Vagina (tissue), 2 donors: ENCODE results near the gene CDC25A.

Source experiments
- POLR2A ChIP-seq, 2 donors: fragments of 450-650 bp; IDR thresholded peaks; one replicate each; pipeline ENCODE4 v1.6.1; 2017; ENCODE audit warnings: antibody characterized with exemption in 2 of 2, mild to moderate bottlenecking in 2 of 2, moderate library complexity in 2 of 2
- POLR2AphosphoS5 ChIP-seq, 2 donors: sonication (generic); formaldehyde crosslinking; IDR thresholded peaks; one replicate each; pipeline ENCODE4 v1.9.0; 2017; ENCODE audit warnings: antibody characterized with exemption in 2 of 2, mild to moderate bottlenecking in 2 of 2, low read depth in 1 of 2; ENCODE audit not compliant: insufficient read depth in 1 of 2
- TF ChIP-seq, protein P1 (sequence below), 3 experiments: fragments of 450-650 bp in 2 of 3; fragments of 200-600 bp in 1 of 3; sonication (generic) in 1 of 3; IDR thresholded peaks; one replicate each; pipeline ENCODE4 v1.5.1; 2017 to 2019; ENCODE audit warnings: antibody characterized with exemption in 3 of 3, mild to moderate bottlenecking in 2 of 3, moderate library complexity in 2 of 3

DNA sequence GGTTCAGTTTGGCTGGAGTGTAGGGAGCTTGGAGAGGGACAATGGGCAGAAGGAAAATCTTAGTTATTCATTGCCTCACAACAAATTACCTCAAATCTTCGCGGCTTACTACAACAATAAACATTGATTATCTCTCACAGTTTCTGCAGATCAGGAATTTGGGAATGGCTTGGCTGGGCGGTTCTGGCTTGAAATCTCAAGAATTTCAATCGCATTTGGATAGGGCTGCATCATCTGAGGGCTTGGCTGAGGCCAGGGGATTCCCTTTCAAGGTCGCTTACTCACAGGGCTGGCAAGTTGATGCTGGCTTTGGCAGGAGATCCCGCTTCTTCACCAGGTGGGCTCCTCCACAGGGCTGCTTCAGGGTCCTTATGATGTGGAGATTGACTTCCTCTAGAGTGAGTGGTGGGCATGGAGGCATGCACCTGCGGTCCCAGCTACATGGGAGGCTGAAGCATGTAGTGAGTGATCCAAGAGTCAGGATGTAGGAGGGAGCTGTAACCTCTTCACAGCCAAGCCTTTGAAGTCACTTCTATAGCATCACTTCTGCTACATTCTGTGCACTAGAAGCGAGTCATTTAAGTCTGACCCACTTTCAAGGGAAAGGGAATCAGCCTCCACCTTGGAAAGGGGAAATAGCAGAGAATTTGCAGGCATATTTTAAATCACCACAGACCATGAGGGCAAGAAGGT, 63.1 kb downstream of the CDC25A start:
- TF ChIP-seq, protein P1, sequence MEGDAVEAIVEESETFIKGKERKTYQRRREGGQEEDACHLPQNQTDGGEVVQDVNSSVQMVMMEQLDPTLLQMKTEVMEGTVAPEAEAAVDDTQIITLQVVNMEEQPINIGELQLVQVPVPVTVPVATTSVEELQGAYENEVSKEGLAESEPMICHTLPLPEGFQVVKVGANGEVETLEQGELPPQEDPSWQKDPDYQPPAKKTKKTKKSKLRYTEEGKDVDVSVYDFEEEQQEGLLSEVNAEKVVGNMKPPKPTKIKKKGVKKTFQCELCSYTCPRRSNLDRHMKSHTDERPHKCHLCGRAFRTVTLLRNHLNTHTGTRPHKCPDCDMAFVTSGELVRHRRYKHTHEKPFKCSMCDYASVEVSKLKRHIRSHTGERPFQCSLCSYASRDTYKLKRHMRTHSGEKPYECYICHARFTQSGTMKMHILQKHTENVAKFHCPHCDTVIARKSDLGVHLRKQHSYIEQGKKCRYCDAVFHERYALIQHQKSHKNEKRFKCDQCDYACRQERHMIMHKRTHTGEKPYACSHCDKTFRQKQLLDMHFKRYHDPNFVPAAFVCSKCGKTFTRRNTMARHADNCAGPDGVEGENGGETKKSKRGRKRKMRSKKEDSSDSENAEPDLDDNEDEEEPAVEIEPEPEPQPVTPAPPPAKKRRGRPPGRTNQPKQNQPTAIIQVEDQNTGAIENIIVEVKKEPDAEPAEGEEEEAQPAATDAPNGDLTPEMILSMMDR (IDR thresholded peaks at IDR 0.05), result no peak
- TF ChIP-seq POLR2AphosphoS5 (IDR thresholded peaks at IDR 0.05; ENCODE audit: insufficient read depth in 1 of 2, low read depth in 1 of 2), result no peak
- no peak for TF ChIP-seq POLR2A (IDR thresholded peaks at IDR 0.05)
